GM23338 (cell line): ENCODE data around the gene PKM. TPM values are rescaled to one million over a fixed set of nuclear protein-coding genes. Genes with fewer than 3 reads are reported as not detected.

Source experiments
- ATAC-seq: fragments of 200-7000 bp; cut with Tn5 transposase; 3 replicates; pipeline ENCODE4 v1.9.1; 2020
- DNase-seq: peaks from one replicate; pipeline ENCODE4 v3.0.0-alpha.2; 2015; ENCODE audit warnings: low spot score
- H2AFZ ChIP-seq: fragments of 200-600 bp; sonication (generic); 2 replicates; pipeline ENCODE4 v1.8.0; 2016; ENCODE audit warnings: antibody characterized with exemption, mild to moderate bottlenecking, moderate library complexity
- H3F3A ChIP-seq: fragments of 200-600 bp; sonication (generic); replicated peaks from 2 replicates; pipeline ENCODE4 v1.8.0; 2017; ENCODE audit warnings: antibody characterized with exemption, mixed run types, low read depth
- H3K27ac ChIP-seq: fragments of 200-600 bp; sonication (generic); 2 replicates; pipeline ENCODE4 v1.6.1; 2016; ENCODE audit warnings: low read depth
- H3K27me3 ChIP-seq: fragments of 200-600 bp; sonication (generic); 2 replicates; pipeline ENCODE4 v1.8.0; 2016; ENCODE audit warnings: mild to moderate bottlenecking, mixed run types, moderate library complexity; ENCODE audit not compliant: insufficient read depth
- H3K36me3 ChIP-seq: fragments of 200-600 bp; sonication (generic); 2 replicates; pipeline ENCODE4 v1.8.0; 2016; ENCODE audit warnings: mild to moderate bottlenecking; ENCODE audit not compliant: insufficient read depth
- H3K4me1 ChIP-seq: fragments of 200-600 bp; sonication (generic); 2 replicates; pipeline ENCODE4 v1.8.0; 2016; ENCODE audit warnings: mild to moderate bottlenecking, moderate library complexity; ENCODE audit not compliant: insufficient read depth
- H3K4me2 ChIP-seq: fragments of 200-600 bp; sonication (generic); 2 replicates; pipeline ENCODE4 v1.7.1; 2017; ENCODE audit warnings: mixed run types
- H3K4me3 ChIP-seq: fragments of 200-600 bp; sonication (generic); 2 replicates; pipeline ENCODE4 v1.6.1; 2016; ENCODE audit warnings: mixed run types
- H3K79me2 ChIP-seq: fragments of 200-600 bp; sonication (generic); replicated peaks from 2 replicates; pipeline ENCODE4 v1.8.0; 2017; ENCODE audit warnings: mild to moderate bottlenecking; ENCODE audit not compliant: insufficient read depth
- H3K9me2 ChIP-seq: fragments of 200-600 bp; sonication (generic); 2 replicates; pipeline ENCODE4 v1.8.0; 2017; ENCODE audit not compliant: insufficient read depth
- H4K20me1 ChIP-seq: fragments of 200-600 bp; sonication (generic); replicated peaks from 2 replicates; pipeline ENCODE4 v1.8.0; 2017; ENCODE audit warnings: mild to moderate bottlenecking; ENCODE audit not compliant: insufficient read depth
- H3K27ac Mint-ChIP-seq: 2 replicates; pipeline ENCODE4 v1.8.0; 2020; ENCODE audit warnings: inconsistent platforms, mild to moderate bottlenecking, moderate library complexity, mixed read lengths
- H3K27me3 Mint-ChIP-seq: 3 replicates; pipeline ENCODE4 v1.8.0; 2022; ENCODE audit warnings: low read depth, mild to moderate bottlenecking, moderate library complexity, mixed read lengths, inconsistent platforms; ENCODE audit not compliant: insufficient read depth, poor library complexity
- H3K36me3 Mint-ChIP-seq: 3 replicates; pipeline ENCODE4 v1.8.0; 2021; ENCODE audit warnings: low read depth, mild to moderate bottlenecking, inconsistent platforms, moderate library complexity, mixed read lengths
- H3K4me1 Mint-ChIP-seq: 3 replicates; pipeline ENCODE4 v1.8.0; 2020; ENCODE audit warnings: mild to moderate bottlenecking, inconsistent platforms, mixed read lengths
- H3K4me3 Mint-ChIP-seq: 3 replicates; pipeline ENCODE4 v1.8.0; 2021; ENCODE audit warnings: moderate library complexity, mild to moderate bottlenecking, inconsistent platforms, mixed read lengths
- H3K9me3 Mint-ChIP-seq: 3 replicates; pipeline ENCODE4 v1.8.0; 2020; ENCODE audit warnings: moderate library complexity, mild to moderate bottlenecking, inconsistent platforms, mixed read lengths
- CREB1 ChIP-seq: fragments of 250-450 bp; sonication (Bioruptor Pico); IDR thresholded peaks from 2 replicates; pipeline ENCODE4 v1.5.0; 2020; ENCODE audit warnings: low read depth, mild to moderate bottlenecking, moderate library complexity
- EZH2 ChIP-seq: fragments of 200-600 bp; sonication (generic); IDR thresholded peaks from one replicate; pipeline ENCODE4 v1.8.0; 2017; ENCODE audit warnings: antibody characterized with exemption, mild to moderate bottlenecking, low read depth; ENCODE audit not compliant: unreplicated experiment
- EZH2phosphoT487 ChIP-seq: fragments of 200-600 bp; sonication (generic); IDR thresholded peaks from one replicate; pipeline ENCODE4 v1.8.1; 2018; ENCODE audit warnings: antibody characterized with exemption; ENCODE audit not compliant: unreplicated experiment
- JUNB ChIP-seq: IDR thresholded peaks from one replicate; pipeline ENCODE4 v1.6.1; 2016; ENCODE audit warnings: antibody characterized with exemption; ENCODE audit not compliant: unreplicated experiment
- NANOG ChIP-seq: IDR thresholded peaks from 2 replicates; pipeline ENCODE4 v1.6.1; 2016; ENCODE audit warnings: antibody characterized with exemption, borderline replicate concordance
- POLR2AphosphoS5 ChIP-seq: IDR thresholded peaks from 2 replicates; pipeline ENCODE4 v1.6.1; 2016; ENCODE audit warnings: antibody characterized with exemption, low read depth
- STAT1 ChIP-seq: IDR thresholded peaks from one replicate; pipeline ENCODE4 v1.6.1; 2016; ENCODE audit warnings: antibody characterized with exemption; ENCODE audit not compliant: unreplicated experiment
- ZNF114 ChIP-seq: fragments of 250-450 bp; sonication (Bioruptor Pico); IDR thresholded peaks from 2 replicates; pipeline ENCODE4 v1.5.0; 2020; ENCODE audit warnings: mild to moderate bottlenecking, moderate library complexity
- ZNF331 ChIP-seq: fragments of 250-450 bp; sonication (Bioruptor Pico); IDR thresholded peaks from 2 replicates; pipeline ENCODE4 v1.5.0; 2020; ENCODE audit warnings: low read depth, mild to moderate bottlenecking, moderate library complexity
- polyA plus RNA-seq: library from polyadenylated mRNA; unstranded; fragments of >200 nt; fragmentation: Nextera tagmentation; extraction: Ambion mirVana; gene quantifications from 2 replicates; pipeline ENCODE4 v1.2.1, GENCODE V29; 2016
- total RNA-seq: library from RNA; depleted of rRNA; stranded (reverse); fragments of >200 nt; shearing (Covaris generic); gene quantifications from 2 replicates; pipeline ENCODE4 v1.2.3, GENCODE V29; 2014
- TF ChIP-seq, protein P1 (sequence below): fragments of 250-450 bp; sonication (Bioruptor Pico); IDR thresholded peaks from 2 replicates; pipeline ENCODE4 v1.5.0; 2020; ENCODE audit warnings: mild to moderate bottlenecking, moderate library complexity
- TF ChIP-seq, protein P2 (sequence below): IDR thresholded peaks from one replicate; pipeline ENCODE4 v1.6.1; 2018; ENCODE audit warnings: antibody characterized with exemption; ENCODE audit not compliant: unreplicated experiment
- TF ChIP-seq, protein P3 (sequence below), 2 experiments: fragments of 200-600 bp in 1 of 2; sonication (generic) in 1 of 2; conservative IDR thresholded peaks; 2 replicates each; pipeline versions ENCODE4 v1.5.1 to v1.6.1; 2016 to 2017; ENCODE audit warnings: antibody characterized with exemption in 2 of 2, low read depth in 2 of 2, mild to moderate bottlenecking in 2 of 2, moderate library complexity in 1 of 2
- TF ChIP-seq, protein P4 (sequence below): IDR thresholded peaks from 2 replicates; pipeline ENCODE4 v1.6.1; 2016; ENCODE audit warnings: antibody characterized with exemption

The PKM gene
- total and polyA plus RNA-seq, 2 experiments from 2014 or later = 432 to 1,137 TPM

DNA sequence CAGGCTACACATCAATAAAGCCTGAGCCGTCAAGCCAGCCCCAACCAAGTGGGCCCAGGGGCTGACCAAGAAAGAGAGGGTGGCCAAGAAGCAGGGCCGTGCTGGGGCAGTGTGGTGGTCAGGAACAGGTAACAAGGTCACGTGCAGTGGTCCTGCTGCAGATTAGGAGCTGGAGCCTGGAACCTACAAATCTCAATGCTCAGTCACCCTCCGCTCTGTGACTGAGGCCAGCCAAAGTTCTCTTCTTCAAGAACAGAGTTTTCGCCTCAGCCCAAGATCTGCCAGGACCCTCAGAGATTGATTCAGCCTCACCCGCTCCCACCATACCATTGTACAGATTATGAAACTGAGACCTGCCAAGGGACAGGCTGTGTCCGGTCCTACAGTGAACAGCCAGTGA is 60.3 kb downstream of the PKM start:
- ATAC-seq (no peak), DNase-seq (no peak)
- Histone ChIP-seq H3K79me2 (no peaks in the 10 kb centered on the region), H3K4me3 (no peak overlapping the region), H3K9me2 (0 out of 2 replicates have a peak, but pooled peaks cover 4% of the 10 kb centered on the region), H3K4me1 (no peaks in the 10 kb centered on the region), H2AFZ (no peak overlapping the region; the same call in 1 of the 2 replicates), H4K20me1 (no peaks in the 10 kb centered on the region), H3K27ac (no peak overlapping the region), H3F3A (no peaks in the 10 kb centered on the region), H3K4me2 (no peak overlapping the region), H3K27me3 (no peaks in the 10 kb centered on the region), H3K36me3 (no peaks in the 10 kb centered on the region)
- H3K4me1 Mint-ChIP-seq = peaks cover 17% of the 10 kb centered on the region
- H3K27me3 Mint-ChIP-seq = peaks cover 6% of the 10 kb centered on the region
- no peak overlapping the region for H3K27ac Mint-ChIP-seq
- no peak overlapping the region for H3K4me3 Mint-ChIP-seq
- H3K9me3 Mint-ChIP-seq = no peaks in the 10 kb centered on the region
- no peak for TF ChIP-seq EZH2
- no peak for TF ChIP-seq NANOG
- TF ChIP-seq, protein P1, sequence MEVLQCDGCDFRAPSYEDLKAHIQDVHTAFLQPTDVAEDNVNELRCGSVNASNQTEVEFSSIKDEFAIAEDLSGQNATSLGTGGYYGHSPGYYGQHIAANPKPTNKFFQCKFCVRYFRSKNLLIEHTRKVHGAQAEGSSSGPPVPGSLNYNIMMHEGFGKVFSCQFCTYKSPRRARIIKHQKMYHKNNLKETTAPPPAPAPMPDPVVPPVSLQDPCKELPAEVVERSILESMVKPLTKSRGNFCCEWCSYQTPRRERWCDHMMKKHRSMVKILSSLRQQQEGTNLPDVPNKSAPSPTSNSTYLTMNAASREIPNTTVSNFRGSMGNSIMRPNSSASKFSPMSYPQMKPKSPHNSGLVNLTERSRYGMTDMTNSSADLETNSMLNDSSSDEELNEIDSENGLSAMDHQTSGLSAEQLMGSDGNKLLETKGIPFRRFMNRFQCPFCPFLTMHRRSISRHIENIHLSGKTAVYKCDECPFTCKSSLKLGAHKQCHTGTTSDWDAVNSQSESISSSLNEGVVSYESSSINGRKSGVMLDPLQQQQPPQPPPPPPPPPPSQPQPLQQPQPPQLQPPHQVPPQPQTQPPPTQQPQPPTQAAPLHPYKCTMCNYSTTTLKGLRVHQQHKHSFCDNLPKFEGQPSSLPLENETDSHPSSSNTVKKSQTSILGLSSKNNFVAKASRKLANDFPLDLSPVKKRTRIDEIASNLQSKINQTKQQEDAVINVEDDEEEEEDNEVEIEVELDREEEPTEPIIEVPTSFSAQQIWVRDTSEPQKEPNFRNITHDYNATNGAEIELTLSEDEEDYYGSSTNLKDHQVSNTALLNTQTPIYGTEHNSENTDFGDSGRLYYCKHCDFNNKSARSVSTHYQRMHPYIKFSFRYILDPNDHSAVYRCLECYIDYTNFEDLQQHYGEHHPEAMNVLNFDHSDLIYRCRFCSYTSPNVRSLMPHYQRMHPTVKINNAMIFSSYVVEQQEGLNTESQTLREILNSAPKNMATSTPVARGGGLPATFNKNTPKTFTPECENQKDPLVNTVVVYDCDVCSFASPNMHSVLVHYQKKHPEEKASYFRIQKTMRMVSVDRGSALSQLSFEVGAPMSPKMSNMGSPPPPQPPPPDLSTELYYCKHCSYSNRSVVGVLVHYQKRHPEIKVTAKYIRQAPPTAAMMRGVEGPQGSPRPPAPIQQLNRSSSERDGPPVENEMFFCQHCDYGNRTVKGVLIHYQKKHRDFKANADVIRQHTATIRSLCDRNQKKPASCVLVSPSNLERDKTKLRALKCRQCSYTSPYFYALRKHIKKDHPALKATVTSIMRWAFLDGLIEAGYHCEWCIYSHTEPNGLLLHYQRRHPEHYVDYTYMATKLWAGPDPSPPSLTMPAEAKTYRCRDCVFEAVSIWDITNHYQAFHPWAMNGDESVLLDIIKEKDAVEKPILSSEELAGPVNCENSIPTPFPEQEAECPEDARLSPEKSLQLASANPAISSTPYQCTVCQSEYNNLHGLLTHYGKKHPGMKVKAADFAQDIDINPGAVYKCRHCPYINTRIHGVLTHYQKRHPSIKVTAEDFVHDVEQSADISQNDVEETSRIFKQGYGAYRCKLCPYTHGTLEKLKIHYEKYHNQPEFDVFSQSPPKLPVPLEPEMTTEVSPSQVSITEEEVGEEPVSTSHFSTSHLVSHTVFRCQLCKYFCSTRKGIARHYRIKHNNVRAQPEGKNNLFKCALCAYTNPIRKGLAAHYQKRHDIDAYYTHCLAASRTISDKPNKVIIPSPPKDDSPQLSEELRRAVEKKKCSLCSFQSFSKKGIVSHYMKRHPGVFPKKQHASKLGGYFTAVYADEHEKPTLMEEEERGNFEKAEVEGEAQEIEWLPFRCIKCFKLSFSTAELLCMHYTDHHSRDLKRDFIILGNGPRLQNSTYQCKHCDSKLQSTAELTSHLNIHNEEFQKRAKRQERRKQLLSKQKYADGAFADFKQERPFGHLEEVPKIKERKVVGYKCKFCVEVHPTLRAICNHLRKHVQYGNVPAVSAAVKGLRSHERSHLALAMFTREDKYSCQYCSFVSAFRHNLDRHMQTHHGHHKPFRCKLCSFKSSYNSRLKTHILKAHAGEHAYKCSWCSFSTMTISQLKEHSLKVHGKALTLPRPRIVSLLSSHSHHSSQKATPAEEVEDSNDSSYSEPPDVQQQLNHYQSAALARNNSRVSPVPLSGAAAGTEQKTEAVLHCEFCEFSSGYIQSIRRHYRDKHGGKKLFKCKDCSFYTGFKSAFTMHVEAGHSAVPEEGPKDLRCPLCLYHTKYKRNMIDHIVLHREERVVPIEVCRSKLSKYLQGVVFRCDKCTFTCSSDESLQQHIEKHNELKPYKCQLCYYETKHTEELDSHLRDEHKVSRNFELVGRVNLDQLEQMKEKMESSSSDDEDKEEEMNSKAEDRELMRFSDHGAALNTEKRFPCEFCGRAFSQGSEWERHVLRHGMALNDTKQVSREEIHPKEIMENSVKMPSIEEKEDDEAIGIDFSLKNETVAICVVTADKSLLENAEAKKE (CRISPR knock-in tag) = no peak
- TF ChIP-seq ZNF114 (CRISPR knock-in tag) = no peak
- no peak for TF ChIP-seq EZH2phosphoT487
- TF ChIP-seq ZNF331 = no peak
- TF ChIP-seq JUNB = no peak
- TF ChIP-seq, protein P2, sequence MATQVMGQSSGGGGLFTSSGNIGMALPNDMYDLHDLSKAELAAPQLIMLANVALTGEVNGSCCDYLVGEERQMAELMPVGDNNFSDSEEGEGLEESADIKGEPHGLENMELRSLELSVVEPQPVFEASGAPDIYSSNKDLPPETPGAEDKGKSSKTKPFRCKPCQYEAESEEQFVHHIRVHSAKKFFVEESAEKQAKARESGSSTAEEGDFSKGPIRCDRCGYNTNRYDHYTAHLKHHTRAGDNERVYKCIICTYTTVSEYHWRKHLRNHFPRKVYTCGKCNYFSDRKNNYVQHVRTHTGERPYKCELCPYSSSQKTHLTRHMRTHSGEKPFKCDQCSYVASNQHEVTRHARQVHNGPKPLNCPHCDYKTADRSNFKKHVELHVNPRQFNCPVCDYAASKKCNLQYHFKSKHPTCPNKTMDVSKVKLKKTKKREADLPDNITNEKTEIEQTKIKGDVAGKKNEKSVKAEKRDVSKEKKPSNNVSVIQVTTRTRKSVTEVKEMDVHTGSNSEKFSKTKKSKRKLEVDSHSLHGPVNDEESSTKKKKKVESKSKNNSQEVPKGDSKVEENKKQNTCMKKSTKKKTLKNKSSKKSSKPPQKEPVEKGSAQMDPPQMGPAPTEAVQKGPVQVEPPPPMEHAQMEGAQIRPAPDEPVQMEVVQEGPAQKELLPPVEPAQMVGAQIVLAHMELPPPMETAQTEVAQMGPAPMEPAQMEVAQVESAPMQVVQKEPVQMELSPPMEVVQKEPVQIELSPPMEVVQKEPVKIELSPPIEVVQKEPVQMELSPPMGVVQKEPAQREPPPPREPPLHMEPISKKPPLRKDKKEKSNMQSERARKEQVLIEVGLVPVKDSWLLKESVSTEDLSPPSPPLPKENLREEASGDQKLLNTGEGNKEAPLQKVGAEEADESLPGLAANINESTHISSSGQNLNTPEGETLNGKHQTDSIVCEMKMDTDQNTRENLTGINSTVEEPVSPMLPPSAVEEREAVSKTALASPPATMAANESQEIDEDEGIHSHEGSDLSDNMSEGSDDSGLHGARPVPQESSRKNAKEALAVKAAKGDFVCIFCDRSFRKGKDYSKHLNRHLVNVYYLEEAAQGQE = no peak
- TF ChIP-seq, protein P3, sequence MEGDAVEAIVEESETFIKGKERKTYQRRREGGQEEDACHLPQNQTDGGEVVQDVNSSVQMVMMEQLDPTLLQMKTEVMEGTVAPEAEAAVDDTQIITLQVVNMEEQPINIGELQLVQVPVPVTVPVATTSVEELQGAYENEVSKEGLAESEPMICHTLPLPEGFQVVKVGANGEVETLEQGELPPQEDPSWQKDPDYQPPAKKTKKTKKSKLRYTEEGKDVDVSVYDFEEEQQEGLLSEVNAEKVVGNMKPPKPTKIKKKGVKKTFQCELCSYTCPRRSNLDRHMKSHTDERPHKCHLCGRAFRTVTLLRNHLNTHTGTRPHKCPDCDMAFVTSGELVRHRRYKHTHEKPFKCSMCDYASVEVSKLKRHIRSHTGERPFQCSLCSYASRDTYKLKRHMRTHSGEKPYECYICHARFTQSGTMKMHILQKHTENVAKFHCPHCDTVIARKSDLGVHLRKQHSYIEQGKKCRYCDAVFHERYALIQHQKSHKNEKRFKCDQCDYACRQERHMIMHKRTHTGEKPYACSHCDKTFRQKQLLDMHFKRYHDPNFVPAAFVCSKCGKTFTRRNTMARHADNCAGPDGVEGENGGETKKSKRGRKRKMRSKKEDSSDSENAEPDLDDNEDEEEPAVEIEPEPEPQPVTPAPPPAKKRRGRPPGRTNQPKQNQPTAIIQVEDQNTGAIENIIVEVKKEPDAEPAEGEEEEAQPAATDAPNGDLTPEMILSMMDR (conservative IDR thresholded peaks at IDR 0.05; ENCODE audit: low read depth in 2 of 2) = no peak
- TF ChIP-seq, protein P4, sequence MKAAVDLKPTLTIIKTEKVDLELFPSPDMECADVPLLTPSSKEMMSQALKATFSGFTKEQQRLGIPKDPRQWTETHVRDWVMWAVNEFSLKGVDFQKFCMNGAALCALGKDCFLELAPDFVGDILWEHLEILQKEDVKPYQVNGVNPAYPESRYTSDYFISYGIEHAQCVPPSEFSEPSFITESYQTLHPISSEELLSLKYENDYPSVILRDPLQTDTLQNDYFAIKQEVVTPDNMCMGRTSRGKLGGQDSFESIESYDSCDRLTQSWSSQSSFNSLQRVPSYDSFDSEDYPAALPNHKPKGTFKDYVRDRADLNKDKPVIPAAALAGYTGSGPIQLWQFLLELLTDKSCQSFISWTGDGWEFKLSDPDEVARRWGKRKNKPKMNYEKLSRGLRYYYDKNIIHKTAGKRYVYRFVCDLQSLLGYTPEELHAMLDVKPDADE = no peak
- no peak for TF ChIP-seq POLR2AphosphoS5
- no peak for TF ChIP-seq STAT1
- no peak for TF ChIP-seq CREB1 (CRISPR knock-in tag)
- no peaks in the 10 kb centered on the region for H3K36me3 Mint-ChIP-seq
